GM10248 (cell line): ENCODE data around the gene SLC47A2.

Source experiments
- CTCF ChIA-PET: fragments of 300-600 bp; sonication (Branson Sonifier 250); formaldehyde crosslinking; extraction: SDS; loops from one replicate; lab custom pipeline; 2021; ENCODE audit warnings: antibody characterized with exemption; lab: Yijun Ruan, JAX
- POLR2A ChIA-PET: fragments of 350-650 bp; sonication (Branson Sonifier 250); formaldehyde crosslinking; extraction: SDS; loops from one replicate; lab custom pipeline; 2020; ENCODE audit warnings: antibody characterized with exemption; lab: Yijun Ruan, JAX
- DNase-seq: peaks from one replicate; pipeline ENCODE4 v3.0.0; 2012; ENCODE audit errors: extremely low spot score
- CTCF ChIP-seq: IDR thresholded peaks from 2 replicates; pipeline ENCODE4 v1.5.1; 2012; ENCODE audit warnings: mild to moderate bottlenecking, low read depth; ENCODE audit errors: extremely low read depth, missing control alignments, control extremely low read depth

SLC47A2 gene

GRCh38 chr17:19759568-19760549 lies 43.5 kb upstream of the SLC47A2 start:
- no peak for DNase-seq
- ChIA-PET POLR2A (no interaction called here), CTCF (interaction anchor here (0.8 to 7.7 kb wide), 5 partner anchors 8 to 396 kb away, joined by 3 to 69 read pairs (median 5); partner anchors contain the start of gene B9D1)
- no peak for TF ChIP-seq CTCF

GRCh38 chr17:19757536-19758180 lies 41.3 kb upstream of the SLC47A2 start:
- POLR2A ChIA-PET, result no interaction called here
- DNase-seq, result no peak
- CTCF ChIA-PET, result interaction anchor here (0.6 to 12.8 kb wide), 4 partner anchors 7 to 112 kb away, joined by 3 to 162 read pairs (median 26); no protein-coding TSS in a partner anchor
- no peak for TF ChIP-seq CTCF

GRCh38 chr17:19756546-19756945 lies 40.2 kb upstream of the SLC47A2 start:
- DNase-seq, result no peak
- ChIA-PET CTCF (interaction anchor here (1.0 to 12.8 kb wide), 6 partner anchors 8 to 244 kb away, joined by 4 to 162 read pairs (median 14); partner anchors contain the start of gene ALDH3A2), POLR2A (no interaction called here)
- no peak for TF ChIP-seq CTCF

- POLR2A ChIA-PET, result no interaction called here
- CTCF ChIA-PET, result interaction anchor here (1.0 to 12.8 kb wide), 6 partner anchors 9 to 243 kb away, joined by 3 to 162 read pairs (median 14); partner anchors contain the start of gene ALDH3A2
- no peak for TF ChIP-seq CTCF
- peak; percentile 81 for DNase-seq
Measured at GRCh38 chr17:19755821-19756510, 39.6 kb upstream of the SLC47A2 start.

- no peak for TF ChIP-seq CTCF
- POLR2A ChIA-PET, result no interaction called here
- CTCF ChIA-PET, result interaction anchor here (1.0 to 12.8 kb wide), 6 partner anchors 9 to 107 kb away, joined by 3 to 162 read pairs (median 14); partner anchors contain the start of gene ALDH3A2
- DNase-seq, result no peak
Measured at GRCh38 chr17:19755392-19755791, 39.0 kb upstream of the SLC47A2 start.
